ENCODE data around the gene LRFN2. TPM values are rescaled to one million over a fixed set of nuclear protein-coding genes. Genes with fewer than 3 reads are reported as not detected.

Gene LRFN2
- total RNA-seq, 6 donors from 2014 or later = 0.06 to 0.20 TPM; not detected in 4

- Histone ChIP-seq H3K36me3 (no peaks in the 10 kb centered on the region), H3K9me3 (no peaks in the 10 kb centered on the region), H3K4me1 (no peaks in the 10 kb centered on the region), H3K4me3 (no peak overlapping the region), H3K27me3 (no peaks in the 10 kb centered on the region), H3K27ac (no peak overlapping the region)
- ATAC-seq (ENCODE audit: low FRiP score in 2 of 2) = no peak
- DNase-seq = no peak
- 39 to 49% methylated on average over 5 of the region's 5 CpGs for WGBS, 2 donors
- TF ChIP-seq POLR2A (IDR thresholded peaks at IDR 0.05) (no peak), CTCF (IDR thresholded peaks at IDR 0.05) (no peak), EP300 (IDR thresholded peaks at IDR 0.05) (no peak), POLR2AphosphoS5 (IDR thresholded peaks at IDR 0.05) (no peak)
Measured at GRCh38 chr6:40520084-40520483, 67.1 kb downstream of the LRFN2 start.

GRCh38 chr6:40517654-40518053, 69.5 kb downstream of the LRFN2 start:
- no peak for DNase-seq
- Histone ChIP-seq H3K27ac (no peak overlapping the region), H3K4me1 (no peaks in the 10 kb centered on the region), H3K27me3 (no peaks in the 10 kb centered on the region), H3K4me3 (no peak overlapping the region), H3K36me3 (no peaks in the 10 kb centered on the region), H3K9me3 (no peaks in the 10 kb centered on the region)
- WGBS, 2 donors = 80 to 82% methylated on average over 5 of the region's 5 CpGs
- no peak for ATAC-seq (ENCODE audit: low FRiP score in 2 of 2)
- no peak for TF ChIP-seq CTCF (IDR thresholded peaks at IDR 0.05)
- TF ChIP-seq POLR2A (IDR thresholded peaks at IDR 0.05) = no peak
- TF ChIP-seq POLR2AphosphoS5 (IDR thresholded peaks at IDR 0.05) = no peak

GRCh38 chr6:40516429-40516828, 70.7 kb downstream of the LRFN2 start:
- H3K4me3 ChIP-seq = no peak overlapping the region
- no peaks in the 10 kb centered on the region for H3K9me3 ChIP-seq
- no peaks in the 10 kb centered on the region for H3K4me1 ChIP-seq
- TF ChIP-seq EP300 (IDR thresholded peaks at IDR 0.05) (no peak), CTCF (IDR thresholded peaks at IDR 0.05) (no peak), POLR2A (IDR thresholded peaks at IDR 0.05) (no peak), POLR2AphosphoS5 (IDR thresholded peaks at IDR 0.05) (no peak)
- H3K27ac ChIP-seq = no peak overlapping the region
- DNase-seq (no peak), ATAC-seq (ENCODE audit: low FRiP score in 2 of 2) (no peak)
- 86 to 92% methylated on average over 1 of the region's 1 CpG for WGBS, 2 donors
- H3K36me3 ChIP-seq = no peaks in the 10 kb centered on the region
- no peaks in the 10 kb centered on the region for H3K27me3 ChIP-seq

- Histone ChIP-seq H3K27ac (no peak overlapping the region), H3K27me3 (no peaks in the 10 kb centered on the region), H3K36me3 (no peaks in the 10 kb centered on the region), H3K9me3 (no peaks in the 10 kb centered on the region), H3K4me3 (no peak overlapping the region), H3K4me1 (no peaks in the 10 kb centered on the region)
- ATAC-seq (ENCODE audit: low FRiP score in 2 of 2) (no peak), DNase-seq (no peak)
- TF ChIP-seq POLR2AphosphoS5 (IDR thresholded peaks at IDR 0.05) (no peak), POLR2A (IDR thresholded peaks at IDR 0.05) (no peak), CTCF (IDR thresholded peaks at IDR 0.05) (no peak), EP300 (IDR thresholded peaks at IDR 0.05) (no peak)
- WGBS, 2 donors = 92 to 95% methylated on average over 1 of the region's 1 CpG
Measured at GRCh38 chr6:40512340-40512739, 74.8 kb downstream of the LRFN2 start.

- no peak overlapping the region for H3K27ac ChIP-seq
- H3K27me3 ChIP-seq = no peaks in the 10 kb centered on the region
- no peak overlapping the region for H3K4me3 ChIP-seq
- ATAC-seq (ENCODE audit: low FRiP score in 2 of 2) (no peak), DNase-seq (no peak)
- H3K9me3 ChIP-seq = no peaks in the 10 kb centered on the region
- 87 to 92% methylated on average over 6 of the region's 6 CpGs for WGBS, 2 donors
- no peaks in the 10 kb centered on the region for H3K4me1 ChIP-seq
- TF ChIP-seq POLR2A (IDR thresholded peaks at IDR 0.05) (no peak), CTCF (IDR thresholded peaks at IDR 0.05) (no peak), EP300 (IDR thresholded peaks at IDR 0.05) (no peak), POLR2AphosphoS5 (IDR thresholded peaks at IDR 0.05) (no peak)
- no peaks in the 10 kb centered on the region for H3K36me3 ChIP-seq
Measured at GRCh38 chr6:40511884-40512283, 75.3 kb downstream of the LRFN2 start.
